Parathyroid adenoma (tissue), 2 donors: ENCODE results near the gene MNT.
"Not testable (repeated sequence)": the region's sequence is repeated elsewhere in the genome, so short reads cannot be mapped to it uniquely, and the experiment has no call there.

Experiments used
- H2AFZ ChIP-seq: fragments of 300-600 bp; sonication (generic); one replicate; pipeline ENCODE4 v1.7.0; 2017; ENCODE audit warnings: antibody characterized with exemption, mild to moderate bottlenecking
- H3K27ac ChIP-seq: fragments of 300-600 bp; sonication (generic); one replicate; pipeline ENCODE4 v1.7.0; 2017
- H3K27me3 ChIP-seq: fragments of 300-600 bp; sonication (generic); one replicate; pipeline ENCODE4 v1.7.0; 2017; ENCODE audit warnings: low read length; ENCODE audit not compliant: control insufficient read depth, insufficient read depth
- H3K36me3 ChIP-seq: fragments of 300-600 bp; sonication (generic); one replicate; pipeline ENCODE4 v1.7.0; 2017; ENCODE audit warnings: low read length; ENCODE audit not compliant: control insufficient read depth, insufficient read depth
- H3K4me1 ChIP-seq: fragments of 300-600 bp; sonication (generic); one replicate; pipeline ENCODE4 v1.7.0; 2017; ENCODE audit warnings: control low read depth
- H3K4me2 ChIP-seq: fragments of 300-600 bp; sonication (generic); one replicate; pipeline ENCODE4 v1.7.0; 2017; ENCODE audit warnings: low read length
- H3K4me3 ChIP-seq: fragments of 300-600 bp; sonication (generic); one replicate; pipeline ENCODE4 v1.7.0; 2017; ENCODE audit warnings: low read depth, low read length
- H3K79me2 ChIP-seq: fragments of 300-600 bp; sonication (generic); one replicate; pipeline ENCODE4 v1.7.0; 2017; ENCODE audit warnings: control low read depth
- H3K9ac ChIP-seq: fragments of 300-600 bp; sonication (generic); one replicate; pipeline ENCODE4 v1.7.0; 2017; ENCODE audit warnings: mild to moderate bottlenecking
- H3K9me3 ChIP-seq: fragments of 300-600 bp; sonication (generic); one replicate; pipeline ENCODE4 v1.7.0; 2017; ENCODE audit warnings: low read length; ENCODE audit not compliant: control insufficient read depth
- CTCF ChIP-seq: fragments of 300-600 bp; sonication (generic); IDR thresholded peaks from one replicate; pipeline ENCODE4 v1.7.0; 2017; ENCODE audit warnings: antibody characterized with exemption, mild to moderate bottlenecking
- donor health status: primary hyperparathyroidism.

The MNT gene

GRCh38 chr17:2444382-2444781 lies 43.5 kb upstream of the MNT start:
- no peaks in the 10 kb centered on the region for H3K9me3 ChIP-seq
- no peak overlapping the region for H3K27ac ChIP-seq
- no peaks in the 10 kb centered on the region for H3K27me3 ChIP-seq
- no peak overlapping the region for H3K9ac ChIP-seq
- TF ChIP-seq CTCF = no peak
- no peak overlapping the region for H3K4me2 ChIP-seq
- H3K4me1 ChIP-seq = no peaks in the 10 kb centered on the region
- no peak overlapping the region for H2AFZ ChIP-seq
- H3K4me3 ChIP-seq = no peak overlapping the region
- peaks cover 9% of the 10 kb centered on the region for H3K79me2 ChIP-seq
- no peaks in the 10 kb centered on the region for H3K36me3 ChIP-seq

GRCh38 chr17:2442166-2442565 lies 41.3 kb upstream of the MNT start:
- Histone ChIP-seq H3K9ac (no peak overlapping the region), H2AFZ (no peak overlapping the region), H3K27ac (no peak overlapping the region), H3K4me3 (no peak overlapping the region), H3K79me2 (peaks cover 14% of the 10 kb centered on the region), H3K27me3 (no peaks in the 10 kb centered on the region), H3K4me2 (no peak overlapping the region), H3K4me1 (no peaks in the 10 kb centered on the region), H3K9me3 (no peaks in the 10 kb centered on the region), H3K36me3 (no peaks in the 10 kb centered on the region)
- TF ChIP-seq CTCF = no peak

- Histone ChIP-seq H2AFZ (no peak overlapping the region), H3K79me2 (peaks cover 17% of the 10 kb centered on the region), H3K4me3 (no peak overlapping the region), H3K27me3 (no peaks in the 10 kb centered on the region), H3K4me2 (no peak overlapping the region), H3K27ac (no peak overlapping the region), H3K4me1 (no peaks in the 10 kb centered on the region), H3K36me3 (no peaks in the 10 kb centered on the region), H3K9me3 (no peaks in the 10 kb centered on the region), H3K9ac (no peak overlapping the region)
- TF ChIP-seq CTCF = no peak
These were observed 40.1 kb upstream of the MNT start for GRCh38 chr17:2440930-2441329.

- peaks cover 19% of the 10 kb centered on the region for H3K79me2 ChIP-seq
- not testable (repeated sequence) for H3K27ac ChIP-seq, H3K4me1 ChIP-seq, H2AFZ ChIP-seq, H3K4me2 ChIP-seq, H3K9ac ChIP-seq, H3K9me3 ChIP-seq, H3K36me3 ChIP-seq, H3K4me3 ChIP-seq, H3K27me3 ChIP-seq
These were observed 39.1 kb upstream of the MNT start for GRCh38 chr17:2439997-2440396.

GRCh38 chr17:2438823-2439222 lies 38.0 kb upstream of the MNT start:
- TF ChIP-seq CTCF = no peak

More at GRCh38 chr17:2438823-2439222, 38.0 kb upstream of the MNT start:
- no peak overlapping the region for H3K27ac ChIP-seq
- H3K79me2 ChIP-seq = peaks cover 19% of the 10 kb centered on the region
- no peaks in the 10 kb centered on the region for H3K27me3 ChIP-seq
- H3K36me3 ChIP-seq = no peaks in the 10 kb centered on the region
- no peaks in the 10 kb centered on the region for H3K4me1 ChIP-seq
- no peak overlapping the region for H3K4me3 ChIP-seq
- H3K9me3 ChIP-seq = no peaks in the 10 kb centered on the region
- no peak overlapping the region for H3K9ac ChIP-seq
- no peak overlapping the region for H3K4me2 ChIP-seq
- H2AFZ ChIP-seq = no peak overlapping the region
